Astrocyte of the cerebellum (primary cell): ENCODE measurements around the gene CHST15.
"Not testable (repeated sequence)": the region's sequence is repeated elsewhere in the genome, so short reads cannot be mapped to it uniquely, and the experiment has no call there.

Experiments
- DNase-seq: peaks from one replicate; pipeline ENCODE4 v3.0.0-alpha.2; 2011; ENCODE audit warnings: low read depth
- H3K4me3 ChIP-seq: 2 replicates; pipeline ENCODE4 v1.5.1; 2011; ENCODE audit warnings: mild to moderate bottlenecking, low read depth, low read length, moderate library complexity
- in situ Hi-C: cut with HindIII; loops from 2 replicates; pipeline ENCODE4 v1.10.0; 2017; ENCODE audit warnings: low sequenced_read_pairs
- TF ChIP-seq, protein P1 (sequence below): IDR thresholded peaks from 2 replicates; pipeline ENCODE4 v1.5.1; 2012; ENCODE audit warnings: low read length, low read depth, moderate library complexity, mild to moderate bottlenecking; ENCODE audit errors: missing control alignments

Gene CHST15

DNA sequence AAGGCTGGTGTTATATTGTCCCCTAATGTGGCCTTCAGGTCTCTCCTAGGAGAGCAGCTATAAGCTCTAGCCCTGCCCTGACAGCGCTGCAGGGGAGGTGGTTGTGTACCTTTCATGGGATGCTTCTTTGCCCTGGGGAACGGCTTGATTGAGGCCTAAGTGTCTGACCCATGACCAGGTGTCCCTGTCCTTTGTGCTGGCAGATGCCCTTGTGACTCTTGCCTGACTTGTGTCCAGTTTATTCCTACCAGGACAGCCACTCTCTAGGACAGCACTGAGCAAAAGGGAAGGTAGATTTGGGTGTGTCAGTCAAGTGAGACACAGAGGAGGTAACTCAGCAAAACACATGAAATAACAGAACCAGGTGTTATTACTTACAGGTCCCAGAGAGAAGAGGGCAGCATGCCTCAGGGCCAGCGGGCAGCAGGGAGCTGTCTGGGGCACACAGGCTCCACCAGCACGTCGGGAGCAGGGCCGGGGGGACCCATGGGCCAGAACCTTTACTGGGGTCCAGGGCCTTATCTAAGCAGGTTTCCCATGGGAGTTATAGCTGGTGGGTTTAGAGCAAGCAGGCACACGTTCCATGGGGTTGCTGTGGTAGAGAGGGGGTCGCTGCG lies 10.7 kb upstream of the CHST15 start:
- in situ Hi-C loops, result no loop called here
- no peak overlapping the region for H3K4me3 ChIP-seq
- no peak for DNase-seq
- TF ChIP-seq, protein P1, sequence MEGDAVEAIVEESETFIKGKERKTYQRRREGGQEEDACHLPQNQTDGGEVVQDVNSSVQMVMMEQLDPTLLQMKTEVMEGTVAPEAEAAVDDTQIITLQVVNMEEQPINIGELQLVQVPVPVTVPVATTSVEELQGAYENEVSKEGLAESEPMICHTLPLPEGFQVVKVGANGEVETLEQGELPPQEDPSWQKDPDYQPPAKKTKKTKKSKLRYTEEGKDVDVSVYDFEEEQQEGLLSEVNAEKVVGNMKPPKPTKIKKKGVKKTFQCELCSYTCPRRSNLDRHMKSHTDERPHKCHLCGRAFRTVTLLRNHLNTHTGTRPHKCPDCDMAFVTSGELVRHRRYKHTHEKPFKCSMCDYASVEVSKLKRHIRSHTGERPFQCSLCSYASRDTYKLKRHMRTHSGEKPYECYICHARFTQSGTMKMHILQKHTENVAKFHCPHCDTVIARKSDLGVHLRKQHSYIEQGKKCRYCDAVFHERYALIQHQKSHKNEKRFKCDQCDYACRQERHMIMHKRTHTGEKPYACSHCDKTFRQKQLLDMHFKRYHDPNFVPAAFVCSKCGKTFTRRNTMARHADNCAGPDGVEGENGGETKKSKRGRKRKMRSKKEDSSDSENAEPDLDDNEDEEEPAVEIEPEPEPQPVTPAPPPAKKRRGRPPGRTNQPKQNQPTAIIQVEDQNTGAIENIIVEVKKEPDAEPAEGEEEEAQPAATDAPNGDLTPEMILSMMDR, result no peak

DNA sequence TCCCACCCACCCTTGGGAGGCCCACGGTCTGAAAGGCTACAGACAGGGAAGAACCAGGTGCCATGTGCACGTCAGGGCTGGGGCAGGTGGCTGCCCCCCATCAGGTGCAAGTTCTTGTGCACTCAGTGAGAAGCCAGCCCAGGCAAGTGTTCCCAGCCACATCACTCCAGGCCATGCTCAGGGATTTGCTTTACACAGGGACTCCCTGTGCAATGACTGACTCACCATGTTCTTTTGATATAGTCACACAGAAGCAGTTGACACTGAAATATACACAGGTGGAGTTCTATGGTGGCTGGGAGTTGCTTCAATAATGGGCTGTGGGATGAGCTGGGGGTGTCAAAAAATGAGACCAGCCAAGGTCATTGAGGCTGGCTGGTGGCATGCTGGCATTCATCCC lies 8.0 kb upstream of the CHST15 start:
- DNase-seq, result no peak
- in situ Hi-C loops, result no loop called here
- no peak overlapping the region for H3K4me3 ChIP-seq
- TF ChIP-seq, protein P1, result no peak

DNA sequence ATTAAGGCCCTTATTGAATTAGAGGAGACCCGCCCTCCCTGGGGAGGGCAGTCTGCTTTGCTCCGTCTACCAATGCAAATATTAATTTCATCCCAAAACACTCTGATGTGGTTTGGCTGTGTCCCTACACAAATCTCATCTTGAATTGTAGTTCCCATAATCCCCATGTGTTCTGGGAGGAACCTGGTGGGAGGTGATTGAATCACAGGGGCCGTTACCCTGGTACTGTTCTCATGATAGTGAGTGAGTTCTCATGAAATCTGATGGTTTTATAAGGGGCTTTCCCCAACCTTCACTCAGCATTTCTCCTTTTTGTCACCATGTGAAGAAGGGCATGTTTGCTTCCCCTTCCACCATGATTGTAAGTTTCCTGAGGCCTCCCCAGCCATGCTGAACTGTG lies 7.3 kb upstream of the CHST15 start:
- in situ Hi-C loops, H3K4me3 ChIP-seq: not testable (repeated sequence)

DNA sequence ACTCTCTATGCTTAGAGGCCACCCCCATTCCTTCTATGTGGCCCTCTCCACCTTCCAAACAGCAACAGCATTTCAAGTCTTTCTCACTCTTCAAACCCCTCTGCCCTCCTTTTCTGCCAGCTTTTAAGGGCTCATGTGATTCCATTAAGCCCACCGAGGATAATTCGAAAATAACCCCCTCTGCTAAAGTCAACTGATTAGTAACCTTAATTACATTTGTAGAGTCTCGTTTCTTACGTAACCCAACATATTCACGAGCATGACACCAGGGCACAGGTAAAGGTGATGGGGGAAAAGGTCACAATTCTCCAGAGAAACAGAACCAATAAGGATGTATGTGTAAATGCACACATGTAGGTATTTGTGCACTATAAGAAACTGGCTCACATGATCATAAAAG lies 6.7 kb upstream of the CHST15 start:
- TF ChIP-seq, protein P1, result no peak
- in situ Hi-C loops, result no loop called here

More for the DNA sequence above, 7.3 kb upstream of the CHST15 start:
- peak; percentile 58 for DNase-seq

DNA sequence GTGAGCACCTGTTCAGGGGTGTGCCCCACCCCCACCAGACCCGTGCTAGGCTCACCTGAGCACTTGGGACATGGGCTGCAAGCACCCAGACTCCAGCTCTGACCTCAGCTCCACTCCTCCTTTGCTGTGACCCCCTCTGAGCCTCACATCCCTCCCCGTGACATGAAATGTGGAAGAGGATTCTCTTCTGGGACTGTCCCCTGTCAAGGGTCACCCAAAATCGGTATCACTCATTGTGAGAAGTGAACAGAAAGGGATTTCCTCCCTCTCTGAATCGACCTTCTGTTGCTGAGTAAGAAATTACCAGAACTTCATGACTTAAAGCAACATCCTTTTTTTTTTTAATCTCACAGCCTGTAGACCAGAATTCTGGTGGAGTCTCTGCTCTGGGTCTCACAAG lies 6.2 kb upstream of the CHST15 start:
- in situ Hi-C loops, result no loop called here
- H3K4me3 ChIP-seq, result no peak overlapping the region
- TF ChIP-seq, protein P1, result no peak
- no peak for DNase-seq

More for the DNA sequence above, 6.7 kb upstream of the CHST15 start:
- no peak for DNase-seq
- H3K4me3 ChIP-seq, result no peak overlapping the region

DNA sequence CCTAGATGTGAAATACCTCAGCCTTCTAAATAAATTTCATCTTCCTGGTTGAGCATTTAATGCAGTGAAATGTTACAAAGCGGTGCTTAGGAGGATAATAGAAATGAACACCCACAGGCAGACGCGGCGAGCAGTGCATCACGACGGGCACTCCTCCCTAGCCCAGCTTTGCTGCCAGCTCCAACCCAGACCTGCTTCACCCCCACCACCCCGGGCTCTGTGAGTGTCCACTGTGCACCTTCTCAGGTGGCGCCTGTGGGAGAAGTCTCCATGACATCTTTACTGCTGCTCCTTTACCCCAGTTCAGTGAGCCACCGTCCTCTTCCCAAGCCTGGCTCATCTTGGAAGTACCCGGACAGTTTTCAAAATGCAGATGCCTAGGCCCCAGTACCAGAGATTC lies 5.2 kb upstream of the CHST15 start:
- TF ChIP-seq, protein P1, result no peak
- no peak for DNase-seq
- H3K4me3 ChIP-seq, result no peak overlapping the region
- in situ Hi-C loops, result no loop called here

DNA sequence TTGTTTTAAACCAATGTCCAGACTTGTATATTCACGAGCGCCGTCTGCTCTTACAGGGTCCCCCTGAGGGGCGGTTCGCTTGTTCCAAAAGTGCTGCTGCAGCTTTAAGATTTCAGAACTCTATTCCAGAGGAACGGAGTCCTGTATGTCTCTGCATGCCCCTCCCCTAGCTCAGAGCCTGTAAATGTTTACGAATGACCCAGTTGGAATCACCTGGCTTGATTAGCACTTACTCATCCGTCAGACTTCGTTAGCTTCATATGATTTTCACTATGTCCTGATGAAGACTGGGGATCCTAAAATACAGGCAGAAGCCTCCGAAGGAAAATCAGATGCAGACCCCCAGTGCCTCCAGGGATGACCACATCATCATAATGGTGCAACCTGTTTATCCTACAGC lies 4.5 kb upstream of the CHST15 start:
- TF ChIP-seq, protein P1, result no peak
- in situ Hi-C loops, result no loop called here
- H3K4me3 ChIP-seq, result no peak overlapping the region

More for the DNA sequence above, 4.5 kb upstream of the CHST15 start:
- no peak for DNase-seq
